AG09319 (cell line): ENCODE results near the gene BECN2.
A peak's percentile ranks its signal among the peaks of the same experiment; 100 is the strongest.

Experiments
- DNase-seq: peaks from one replicate; pipeline ENCODE4 v3.0.0-alpha.2; 2010; ENCODE audit warnings: low read depth; ENCODE audit errors: extremely low read depth
- CTCF ChIP-seq: IDR thresholded peaks from 2 replicates; pipeline ENCODE4 v1.5.1; 2011; ENCODE audit warnings: low read depth, mild to moderate bottlenecking, inconsistent platforms, low read length, moderate library complexity

BECN2 gene

DNA sequence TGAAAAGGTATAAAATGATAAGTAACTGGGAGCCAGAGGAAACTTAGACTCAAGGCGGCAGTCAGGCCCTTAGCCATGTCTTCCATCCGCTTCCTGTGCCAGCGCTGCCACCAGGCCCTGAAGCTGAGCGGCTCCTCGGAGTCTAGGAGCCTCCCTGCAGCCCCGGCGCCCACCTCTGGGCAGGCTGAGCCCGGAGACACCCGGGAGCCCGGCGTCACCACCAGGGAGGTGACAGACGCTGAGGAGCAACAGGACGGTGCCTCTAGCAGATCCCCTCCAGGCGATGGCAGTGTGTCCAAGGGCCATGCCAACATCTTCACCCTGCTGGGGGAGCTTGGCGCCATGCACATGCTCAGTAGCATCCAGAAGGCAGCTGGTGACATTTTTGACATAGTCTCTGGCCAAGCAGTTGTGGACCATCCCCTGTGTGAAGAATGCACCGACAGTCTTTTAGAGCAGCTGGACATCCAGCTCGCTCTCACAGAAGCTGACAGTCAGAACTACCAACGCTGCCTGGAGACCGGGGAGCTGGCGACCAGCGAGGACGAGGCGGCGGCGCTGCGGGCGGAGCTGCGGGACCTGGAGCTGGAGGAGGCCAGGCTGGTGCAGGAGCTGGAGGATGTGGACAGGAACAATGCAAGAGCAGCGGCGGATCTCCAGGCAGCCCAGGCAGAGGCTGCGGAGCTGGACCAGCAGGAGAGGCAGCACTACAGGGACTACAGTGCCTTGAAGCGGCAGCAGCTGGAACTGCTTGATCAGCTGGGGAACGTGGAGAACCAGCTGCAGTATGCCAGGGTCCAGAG, at the start of gene BECN2:
Gene BECN2 (plus strand): TSS at position 76 of the 803 bp plus-strand sequence. CDS start 0 bp downstream, at position 76.
- no peak for DNase-seq

GRCh38 chr1:241916196-241916595, 41.4 kb upstream of the BECN2 start:
- DNase-seq: no peak
- no peak for TF ChIP-seq CTCF

More for the DNA sequence above, at the start of gene BECN2:
- no peak for TF ChIP-seq CTCF

- TF ChIP-seq CTCF: no peak
- no peak for DNase-seq
Observed at GRCh38 chr1:241917487-241917886, 40.1 kb upstream of the BECN2 start.

DNA sequence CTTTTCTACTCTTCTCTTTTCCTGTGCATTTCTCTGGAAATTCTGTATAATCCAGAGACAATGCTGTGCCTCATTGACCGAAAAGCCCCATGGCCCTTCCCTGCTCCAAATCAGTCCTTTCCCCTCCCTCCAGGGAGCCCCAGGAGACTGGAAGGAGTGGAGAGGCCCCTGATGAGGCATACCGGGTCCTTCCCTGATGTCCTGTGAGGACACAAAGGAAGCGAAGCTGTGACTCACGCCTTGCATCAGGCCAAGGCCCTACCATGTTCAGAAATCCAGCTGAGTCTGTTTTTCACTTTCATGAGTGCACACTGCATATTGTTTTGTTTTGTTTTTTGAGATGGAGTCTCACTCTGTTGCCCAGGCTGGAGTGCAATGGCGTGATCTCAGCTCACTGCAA, 38.7 kb upstream of the BECN2 start:
- DNase-seq: peak; percentile 29

GRCh38 chr1:241924080-241924808, 33.3 kb upstream of the BECN2 start:
- no peak for DNase-seq
- TF ChIP-seq CTCF: no peak

More for the DNA sequence above, 38.7 kb upstream of the BECN2 start:
- TF ChIP-seq CTCF: no peak

- no peak for TF ChIP-seq CTCF
Observed at GRCh38 chr1:241926141-241926540, 31.4 kb upstream of the BECN2 start.

DNA sequence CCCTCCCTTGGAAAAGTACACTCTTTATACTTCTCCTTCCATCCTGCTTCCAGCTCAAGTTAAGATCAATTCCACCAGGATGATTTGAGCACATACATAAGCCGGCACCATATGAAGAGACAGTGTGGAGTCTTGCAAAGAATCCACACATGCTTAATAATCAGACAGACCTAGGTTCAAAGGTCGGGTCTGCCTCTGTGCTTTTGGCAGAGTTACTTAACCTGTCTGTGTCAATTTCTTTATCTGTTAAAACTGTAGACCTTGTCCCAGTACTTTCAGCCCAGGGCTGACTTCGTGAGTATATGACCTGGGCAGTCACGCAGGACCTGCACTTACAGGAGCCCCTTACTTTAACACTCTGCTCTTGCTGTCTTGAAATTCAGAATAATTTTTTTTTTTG, 30.2 kb upstream of the BECN2 start:
- DNase-seq: no peak
- TF ChIP-seq CTCF: no peak

More at GRCh38 chr1:241926141-241926540, 31.4 kb upstream of the BECN2 start:
- no peak for DNase-seq
